ENCODE results near the gene SRGAP3. TPM values are rescaled to one million over a fixed set of nuclear protein-coding genes. Genes with fewer than 3 reads are reported as not detected.

The SRGAP3 gene
- total RNA-seq, 2 donors from 2014 or later, result 5.7 to 6.1 TPM

DNA sequence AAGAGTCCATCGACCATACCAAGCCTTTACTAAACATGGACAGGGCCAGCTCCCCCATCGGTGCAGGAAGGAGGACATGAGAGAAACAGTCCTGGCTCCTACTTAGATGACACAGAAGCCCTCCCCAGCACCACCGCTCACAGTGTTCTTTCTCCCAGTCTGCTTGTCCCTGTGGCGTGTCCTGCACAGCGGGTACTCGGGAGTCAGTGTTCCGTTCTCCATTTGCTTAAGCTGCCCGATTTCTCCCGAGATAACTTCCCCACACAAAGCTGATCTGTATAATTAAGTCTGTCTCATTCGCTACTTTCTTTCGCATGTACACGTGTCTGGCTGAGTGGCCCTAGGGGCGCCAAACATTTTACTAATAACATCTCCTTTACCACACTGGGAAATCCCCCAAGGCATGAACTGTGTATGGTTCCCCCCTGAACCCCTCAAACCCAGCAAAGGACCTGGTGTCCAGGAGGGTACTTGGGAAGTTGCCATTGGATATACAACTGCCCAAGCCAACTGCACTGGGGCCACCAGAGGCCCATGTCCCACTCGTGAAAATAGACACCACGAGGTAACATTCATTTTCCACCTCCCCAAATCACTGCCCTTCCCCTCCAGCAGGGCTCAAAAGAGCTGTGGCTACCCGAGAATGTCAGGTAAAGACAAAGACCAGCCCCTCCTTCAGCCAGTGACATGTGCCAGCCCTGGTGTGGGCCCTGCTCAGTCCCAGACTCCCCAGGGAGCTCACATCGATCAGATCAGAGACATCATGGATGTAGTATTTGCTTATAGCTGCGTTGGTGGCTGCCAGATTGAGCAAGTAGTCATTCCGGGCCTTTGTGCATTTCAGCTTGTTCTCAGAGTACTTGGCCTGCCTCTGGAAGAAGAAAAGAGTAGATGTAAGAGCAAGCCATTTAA lies 189.7 kb downstream of the SRGAP3 start:
- intact Hi-C loops (cut with DNase I), result no loop called here
- no peak overlapping the region for H3K9ac ChIP-seq (ENCODE audit: low read depth in 2 of 2, low read length in 2 of 2)
- H3K4me3 ChIP-seq, result no peak overlapping the region
- no peaks in the 10 kb centered on the region for H3K27me3 ChIP-seq
- H3K27ac ChIP-seq, result no peak overlapping the region
- TF ChIP-seq, protein P1, sequence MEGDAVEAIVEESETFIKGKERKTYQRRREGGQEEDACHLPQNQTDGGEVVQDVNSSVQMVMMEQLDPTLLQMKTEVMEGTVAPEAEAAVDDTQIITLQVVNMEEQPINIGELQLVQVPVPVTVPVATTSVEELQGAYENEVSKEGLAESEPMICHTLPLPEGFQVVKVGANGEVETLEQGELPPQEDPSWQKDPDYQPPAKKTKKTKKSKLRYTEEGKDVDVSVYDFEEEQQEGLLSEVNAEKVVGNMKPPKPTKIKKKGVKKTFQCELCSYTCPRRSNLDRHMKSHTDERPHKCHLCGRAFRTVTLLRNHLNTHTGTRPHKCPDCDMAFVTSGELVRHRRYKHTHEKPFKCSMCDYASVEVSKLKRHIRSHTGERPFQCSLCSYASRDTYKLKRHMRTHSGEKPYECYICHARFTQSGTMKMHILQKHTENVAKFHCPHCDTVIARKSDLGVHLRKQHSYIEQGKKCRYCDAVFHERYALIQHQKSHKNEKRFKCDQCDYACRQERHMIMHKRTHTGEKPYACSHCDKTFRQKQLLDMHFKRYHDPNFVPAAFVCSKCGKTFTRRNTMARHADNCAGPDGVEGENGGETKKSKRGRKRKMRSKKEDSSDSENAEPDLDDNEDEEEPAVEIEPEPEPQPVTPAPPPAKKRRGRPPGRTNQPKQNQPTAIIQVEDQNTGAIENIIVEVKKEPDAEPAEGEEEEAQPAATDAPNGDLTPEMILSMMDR (IDR thresholded peaks at IDR 0.05), result no peak
- H3K4me1 ChIP-seq, result no peaks in the 10 kb centered on the region
- DNase-seq, result no peak
- H3K9me3 ChIP-seq, result no peaks in the 10 kb centered on the region
- H3K36me3 ChIP-seq, result no peaks in the 10 kb centered on the region

DNA sequence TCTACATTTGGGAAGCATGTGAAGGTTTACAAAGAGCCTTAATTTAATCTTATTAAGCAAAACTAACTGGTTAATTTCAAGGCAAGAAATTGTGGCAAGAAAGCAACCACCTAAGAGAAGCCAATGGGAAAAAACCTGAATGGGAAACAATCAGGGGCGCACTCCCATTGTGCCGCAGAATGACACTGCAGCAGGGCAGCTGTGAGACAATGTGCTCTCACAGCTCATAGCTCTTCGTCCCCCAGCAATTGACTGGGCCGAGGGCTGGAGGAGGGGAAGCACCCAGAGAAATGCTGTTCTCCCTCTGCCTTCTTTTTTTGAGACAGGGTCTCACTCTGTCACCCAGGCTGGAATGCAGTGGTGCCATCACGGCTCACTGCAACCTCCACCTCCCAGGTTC lies 192.9 kb downstream of the SRGAP3 start:
- H3K9me3 ChIP-seq, result no peaks in the 10 kb centered on the region
- no peaks in the 10 kb centered on the region for H3K4me1 ChIP-seq
- TF ChIP-seq, protein P1 (IDR thresholded peaks at IDR 0.05), result no peak
- H3K36me3 ChIP-seq, result no peaks in the 10 kb centered on the region
- no peak overlapping the region for H3K27ac ChIP-seq
- no peak overlapping the region for H3K9ac ChIP-seq (ENCODE audit: low read depth in 2 of 2, low read length in 2 of 2)
- no peaks in the 10 kb centered on the region for H3K27me3 ChIP-seq
- H3K4me3 ChIP-seq, result no peak overlapping the region
- intact Hi-C loops (cut with DNase I), result no loop called here
- DNase-seq, result no peak

- DNase-seq, result peak; percentile 21
- intact Hi-C loops (cut with DNase I), result no loop called here
- Histone ChIP-seq H3K4me3 (no peak overlapping the region), H3K4me1 (no peaks in the 10 kb centered on the region), H3K9me3 (no peaks in the 10 kb centered on the region), H3K27me3 (no peaks in the 10 kb centered on the region), H3K27ac (no peak overlapping the region), H3K36me3 (no peaks in the 10 kb centered on the region), H3K9ac (ENCODE audit: low read depth in 2 of 2, low read length in 2 of 2) (peak overlapping the region in 1 of 2 donors; percentile 18)
- TF ChIP-seq, protein P1 (IDR thresholded peaks at IDR 0.05), result no peak
Observed at GRCh38 chr3:9047452-9048346, 201.7 kb downstream of the SRGAP3 start.

DNA sequence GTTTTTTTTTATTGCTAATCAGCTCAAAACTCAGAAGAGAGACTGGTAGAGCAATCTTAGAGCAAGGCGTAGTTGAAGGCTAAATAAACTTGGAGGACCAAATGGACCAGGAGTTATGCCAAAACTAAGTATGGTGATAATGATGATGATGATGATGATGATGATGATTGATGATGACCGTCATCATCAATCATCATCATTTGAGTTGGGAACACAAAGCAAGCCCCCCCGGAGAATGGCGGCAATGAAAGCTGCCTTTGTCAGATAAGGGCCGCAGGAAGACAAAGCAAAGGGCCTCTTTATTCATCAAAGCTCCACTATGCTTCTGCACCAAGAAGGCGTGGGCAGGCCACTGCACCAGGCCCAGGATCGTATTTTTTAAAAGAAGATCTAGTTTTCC lies 204.1 kb downstream of the SRGAP3 start:
- H3K27ac ChIP-seq, result no peak overlapping the region
- intact Hi-C loops (cut with DNase I), result no loop called here
- H3K9me3 ChIP-seq, result no peaks in the 10 kb centered on the region
- no peak overlapping the region for H3K9ac ChIP-seq (ENCODE audit: low read depth in 2 of 2, low read length in 2 of 2)
- no peak overlapping the region for H3K4me3 ChIP-seq
- TF ChIP-seq, protein P1 (IDR thresholded peaks at IDR 0.05), result no peak
- DNase-seq, result no peak
- no peaks in the 10 kb centered on the region for H3K36me3 ChIP-seq
- no peaks in the 10 kb centered on the region for H3K27me3 ChIP-seq
- no peaks in the 10 kb centered on the region for H3K4me1 ChIP-seq

GRCh38 chr3:9043063-9043462 lies 206.4 kb downstream of the SRGAP3 start:
- no peak overlapping the region for H3K9ac ChIP-seq (ENCODE audit: low read depth in 2 of 2, low read length in 2 of 2)
- intact Hi-C loops (cut with DNase I), result no loop called here
- no peaks in the 10 kb centered on the region for H3K27me3 ChIP-seq
- H3K36me3 ChIP-seq, result no peaks in the 10 kb centered on the region
- H3K27ac ChIP-seq, result no peak overlapping the region
- no peaks in the 10 kb centered on the region for H3K9me3 ChIP-seq
- H3K4me1 ChIP-seq, result no peaks in the 10 kb centered on the region
- TF ChIP-seq, protein P1 (IDR thresholded peaks at IDR 0.05), result no peak
- H3K4me3 ChIP-seq, result no peak overlapping the region
- DNase-seq, result no peak

Data from colonic mucosa (tissue), 4 donors.